GM19467 (cell line): ENCODE data around the gene SPRY4.
"Not testable (repeated sequence)": the region's sequence is repeated elsewhere in the genome, so short reads cannot be mapped to it uniquely, and the experiment has no call there.

ENCODE experiments used
- ATAC-seq: cut with Tn5 transposase; IDR thresholded peaks from one replicate; pipeline ENCODE4 v1.9.1; 2021; ENCODE audit warnings: mild to moderate bottlenecking, moderate library complexity; ENCODE audit not compliant: unreplicated experiment

Gene SPRY4

DNA sequence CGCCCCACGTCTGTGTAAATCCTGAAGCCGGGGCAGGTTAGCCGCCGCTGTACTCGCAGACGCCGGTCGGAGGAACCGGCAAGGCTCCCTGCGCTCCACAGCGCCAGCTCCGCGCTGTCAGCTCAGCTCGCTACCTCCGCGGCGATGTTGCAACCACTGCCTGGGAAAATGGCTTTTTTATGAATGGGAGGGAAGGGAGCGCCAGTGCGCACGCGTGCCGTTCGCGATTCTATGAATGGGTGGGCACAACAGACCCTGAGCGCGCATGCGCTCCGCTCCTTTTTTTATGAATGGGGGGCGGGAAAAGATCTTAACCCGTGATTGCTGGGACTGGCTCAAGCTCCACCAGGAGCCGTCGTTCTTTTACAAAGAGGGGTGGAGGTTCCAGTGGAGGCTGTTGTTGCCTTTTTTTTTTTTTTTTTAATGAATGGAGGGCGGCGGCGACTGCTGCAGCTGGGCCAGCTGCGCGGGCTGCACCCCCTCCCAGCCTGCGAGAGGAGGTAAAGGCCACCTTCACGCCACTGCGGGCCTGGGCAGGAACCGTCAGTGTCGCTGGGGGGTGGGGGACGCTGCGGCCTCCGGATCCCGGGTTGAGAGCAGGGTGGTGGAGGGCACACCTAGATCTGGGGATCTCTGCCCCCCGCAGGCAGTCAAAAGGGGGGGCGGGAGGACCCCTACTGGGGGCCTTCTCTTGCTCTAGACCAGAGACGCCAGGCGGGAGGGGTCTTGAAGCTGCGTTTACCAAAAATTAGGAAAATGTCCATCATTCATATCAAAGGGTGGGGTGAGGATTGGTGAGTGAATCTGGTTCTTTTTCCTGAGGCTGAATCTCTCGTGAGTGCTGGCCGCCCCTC, at the start of gene SPRY4:
Gene SPRY4, minus strand, starts transcription at position 151 of the 854 bp plus-strand sequence. CDS start 9,913 bp downstream, outside the sequence.
- ATAC-seq, result peak; percentile 69

- no peak for ATAC-seq
These were observed 43.7 kb upstream of the SPRY4 start for GRCh38 chr5:142368529-142368928.

DNA sequence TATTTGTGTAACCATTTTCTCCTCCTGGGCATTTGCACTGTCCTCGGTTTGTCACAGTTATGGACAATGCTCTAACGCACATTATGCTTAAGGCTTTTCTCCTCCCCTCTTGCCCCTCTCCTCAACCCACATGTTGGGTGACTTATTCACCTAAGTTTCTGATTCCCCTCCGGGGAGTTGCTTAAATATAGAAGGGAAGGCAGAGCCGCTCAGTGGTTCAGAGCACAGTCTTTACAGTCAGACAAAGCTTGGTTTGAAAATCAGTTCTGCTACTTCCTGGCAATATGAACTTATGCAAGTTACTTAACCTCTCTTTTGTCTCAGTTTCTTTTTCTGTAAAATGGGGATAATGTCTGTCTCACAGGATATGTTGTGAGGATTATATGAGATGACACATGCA, 41.2 kb upstream of the SPRY4 start:
- ATAC-seq, result no peak

DNA sequence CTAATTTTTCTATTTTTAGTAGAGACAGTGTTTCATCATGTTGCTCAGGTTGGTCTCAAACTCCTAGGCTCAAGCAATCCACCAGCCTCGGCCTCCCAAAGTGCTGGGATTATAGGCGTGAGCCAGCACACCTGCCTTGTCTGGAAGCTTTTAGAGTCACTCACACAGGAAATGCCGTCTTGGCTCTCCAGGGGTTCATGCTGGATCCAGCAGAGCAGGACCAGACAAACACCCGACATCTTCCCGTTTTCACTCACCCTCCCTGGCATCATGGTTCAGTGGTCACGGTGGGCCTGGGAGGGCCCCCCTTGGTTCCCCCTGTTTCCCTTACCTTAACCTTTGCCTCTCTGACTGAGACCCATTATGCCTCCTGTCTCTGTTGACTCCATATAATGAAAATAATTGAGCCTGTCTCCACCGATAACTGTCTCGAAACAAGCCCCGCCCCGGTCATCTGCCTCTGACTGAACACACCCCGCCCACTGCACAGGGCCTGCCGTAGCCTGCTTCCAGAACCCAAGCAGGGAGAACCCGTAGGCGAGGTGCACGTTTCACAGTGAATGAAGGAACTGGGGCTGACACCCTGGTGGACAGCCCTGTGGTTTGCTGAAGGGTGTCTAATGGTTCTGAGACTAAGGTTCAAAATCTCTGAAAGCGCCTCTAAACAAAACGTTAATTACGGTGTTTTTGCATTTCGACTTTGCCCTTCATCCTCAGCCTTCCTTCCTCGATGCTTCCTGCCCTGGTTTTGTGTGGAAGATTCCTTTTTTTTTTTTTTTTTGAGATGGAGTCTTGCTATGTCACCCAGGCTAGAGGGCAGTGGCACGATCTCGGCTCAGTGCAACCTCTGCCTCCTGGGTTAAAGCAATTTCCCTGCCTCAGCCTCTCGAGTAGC, 39.7 kb upstream of the SPRY4 start:
- ATAC-seq, result peak; percentile 54

DNA sequence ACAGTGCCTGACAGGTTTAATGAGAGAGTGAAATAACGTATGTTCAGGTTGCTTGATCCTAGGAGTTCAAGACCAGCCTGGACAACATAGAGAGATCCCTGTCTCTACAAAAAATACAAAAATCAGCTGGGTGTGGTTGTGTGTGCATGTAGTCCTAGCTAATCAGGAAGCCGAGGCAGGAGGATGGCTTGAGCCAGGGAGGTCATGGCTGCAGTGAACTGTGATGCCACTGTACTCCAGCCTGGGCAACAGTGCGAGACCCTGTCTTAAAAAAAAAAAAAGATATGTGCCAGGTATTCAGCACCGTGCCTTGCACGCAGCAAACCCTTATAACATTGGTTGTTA, 38.8 kb upstream of the SPRY4 start:
- ATAC-seq, result no peak

GRCh38 chr5:142362193-142362592, 37.4 kb upstream of the SPRY4 start:
- not testable (repeated sequence) for ATAC-seq

DNA sequence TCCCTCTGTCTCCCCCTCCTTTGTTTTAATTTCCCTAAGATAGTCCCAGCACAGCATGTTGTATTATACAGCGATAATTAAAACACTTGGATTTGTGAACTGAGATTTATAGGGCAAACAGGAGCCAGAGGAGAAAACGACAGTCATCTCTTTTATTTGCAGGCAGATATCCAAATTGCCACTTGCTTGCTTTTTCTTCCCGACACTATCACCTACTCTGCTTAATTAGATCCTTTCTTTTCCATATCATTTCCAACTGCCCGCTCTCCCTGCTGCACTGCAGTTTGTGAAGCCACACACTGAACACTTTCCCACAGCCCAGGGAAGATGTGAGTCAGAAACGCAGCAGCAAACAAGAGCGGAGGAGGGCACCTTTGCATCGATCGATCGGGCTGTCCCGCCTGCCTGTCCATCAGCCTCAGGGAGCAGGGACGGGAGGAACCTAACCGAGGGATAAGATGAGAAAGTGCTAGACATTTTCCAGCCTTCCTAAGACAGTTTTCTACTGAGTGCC, 35.8 kb upstream of the SPRY4 start:
- no peak for ATAC-seq

- no peak for ATAC-seq
These were observed 35.3 kb upstream of the SPRY4 start for GRCh38 chr5:142360051-142360498.

GRCh38 chr5:142358648-142359047, 33.8 kb upstream of the SPRY4 start:
- no peak for ATAC-seq

- no peak for ATAC-seq
These were observed 33.3 kb upstream of the SPRY4 start for GRCh38 chr5:142358121-142358520.

DNA sequence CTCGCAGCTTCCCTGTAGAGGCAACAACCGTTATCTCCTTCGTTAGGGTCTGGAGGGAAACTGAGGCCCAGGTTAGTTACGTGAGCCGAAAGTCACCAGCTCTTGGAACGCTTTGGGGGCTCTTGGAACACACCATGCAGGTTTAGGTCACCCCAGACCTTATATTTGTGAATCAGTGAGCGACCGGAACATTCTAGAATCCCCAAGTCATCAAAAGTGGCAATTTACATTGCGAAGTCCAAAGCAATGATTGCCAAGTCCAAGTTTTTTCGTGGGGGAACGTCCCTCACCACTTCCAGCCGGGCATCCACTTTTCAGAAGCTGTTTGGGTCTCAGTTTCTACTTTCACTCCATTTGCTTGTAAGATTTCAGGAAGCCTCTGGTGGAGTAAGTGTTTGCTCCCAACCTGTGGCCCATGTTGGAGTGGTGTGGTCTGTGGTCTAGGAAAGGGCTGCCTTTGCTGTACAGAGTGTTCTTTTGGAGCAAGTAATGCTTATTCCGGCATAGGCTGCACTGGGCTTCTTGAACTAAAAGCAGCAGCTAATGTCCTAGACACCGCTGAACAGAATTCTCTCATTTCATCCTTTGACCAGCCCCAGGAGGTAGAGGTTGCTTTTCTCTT, 32.8 kb upstream of the SPRY4 start:
- ATAC-seq, result no peak

DNA sequence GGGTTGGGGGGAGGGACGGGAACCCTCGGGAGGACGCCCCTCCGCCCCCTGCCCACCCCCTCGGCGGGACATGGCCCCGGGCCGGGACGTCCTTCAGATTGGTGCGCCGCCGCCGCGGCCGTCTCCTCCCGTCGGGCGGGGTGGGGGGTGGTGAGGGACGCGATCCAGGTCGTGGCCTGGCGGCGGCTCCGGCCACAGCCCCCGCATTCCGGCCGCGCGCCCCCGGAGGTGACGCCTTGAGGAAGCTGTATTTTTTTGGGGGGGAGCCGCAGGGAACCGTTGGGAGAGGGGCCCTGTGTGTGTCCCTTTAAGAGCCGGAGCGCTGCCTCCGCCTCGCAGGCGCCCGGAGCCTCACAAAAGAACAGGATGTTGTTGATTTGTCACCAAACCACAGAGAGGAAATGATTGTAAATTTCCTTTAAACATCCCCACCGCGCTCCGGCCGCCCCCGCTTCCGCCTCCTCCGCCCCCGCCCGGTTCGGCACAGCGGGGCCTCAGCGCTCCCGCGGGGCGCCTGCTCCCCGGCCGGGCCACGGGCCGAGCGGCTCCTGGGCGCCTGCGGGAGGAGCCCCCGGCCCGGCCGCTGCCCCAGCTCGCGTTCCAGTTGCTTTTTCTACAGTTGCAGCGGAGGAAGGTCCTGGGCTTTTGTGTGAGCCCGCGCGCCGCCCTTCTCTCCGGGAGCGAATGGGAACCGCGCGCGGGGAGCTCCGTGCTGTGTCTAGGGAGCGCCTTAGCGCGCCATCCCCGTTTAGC, 32.1 kb upstream of the SPRY4 start:
- peak; percentile 88 for ATAC-seq

DNA sequence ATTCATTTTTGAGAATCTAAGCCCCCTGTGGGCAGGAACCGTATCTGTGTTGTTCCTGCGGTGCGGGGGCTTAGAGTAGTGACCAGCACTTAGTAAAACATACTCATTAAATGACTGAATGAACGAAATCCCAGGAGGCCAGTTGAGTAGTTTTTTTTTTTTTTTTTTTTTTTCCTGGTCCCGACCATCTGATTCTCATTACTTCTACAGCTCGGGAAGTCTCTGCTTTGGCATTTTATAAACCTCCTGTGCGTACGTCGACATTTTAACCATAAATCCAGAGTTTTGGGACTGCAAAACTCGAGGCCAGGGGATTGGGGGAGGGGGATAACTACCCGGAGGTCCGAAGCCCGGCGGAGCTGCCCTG, 31.5 kb upstream of the SPRY4 start:
- ATAC-seq, result no peak

DNA sequence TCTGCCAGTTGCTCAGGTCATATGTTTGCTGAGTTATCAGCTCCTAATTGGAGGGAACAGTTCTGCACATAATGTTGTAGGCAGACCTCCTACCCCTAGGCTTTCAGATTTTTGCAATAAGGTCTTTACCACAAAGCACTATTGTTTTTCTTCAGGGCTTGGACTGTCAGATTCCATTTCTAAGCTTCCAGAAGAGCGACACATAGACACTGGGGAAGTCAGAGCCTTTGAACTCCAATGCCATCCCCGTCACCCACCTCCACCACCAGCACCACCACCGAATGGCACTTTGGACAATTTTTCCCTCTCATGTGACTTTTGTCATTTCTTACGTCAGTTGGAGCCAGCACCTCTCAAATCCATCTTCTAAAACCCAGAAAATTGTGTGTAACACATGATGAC, 28.3 kb upstream of the SPRY4 start:
- no peak for ATAC-seq

- no peak for ATAC-seq
These were observed 25.2 kb upstream of the SPRY4 start for GRCh38 chr5:142350021-142350420.

DNA sequence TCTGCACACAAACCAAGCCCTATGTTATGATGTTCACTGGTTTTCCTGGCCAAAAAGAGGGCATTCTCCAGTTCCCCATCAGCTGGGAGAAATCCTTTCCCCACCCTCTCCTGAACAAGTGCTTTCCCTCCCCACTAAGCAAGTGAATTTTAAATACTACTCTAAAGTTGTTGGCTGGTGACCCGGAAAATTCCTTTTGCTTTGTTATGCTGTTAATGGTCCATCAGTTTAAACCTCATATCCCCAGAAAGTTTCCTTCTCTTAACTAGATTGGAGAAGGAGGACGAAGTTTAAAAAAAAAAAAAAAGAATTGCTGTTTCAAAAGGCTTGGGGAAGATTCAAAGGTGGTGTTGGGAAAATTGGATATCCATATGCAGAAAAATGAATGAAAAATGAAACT, 21.9 kb upstream of the SPRY4 start:
- ATAC-seq, result no peak

- ATAC-seq, result not testable (repeated sequence)
These were observed 20.1 kb upstream of the SPRY4 start for GRCh38 chr5:142344915-142345314.

- ATAC-seq, result no peak
These were observed 18.7 kb upstream of the SPRY4 start for GRCh38 chr5:142343531-142343930.

GRCh38 chr5:142342128-142342981, 17.5 kb upstream of the SPRY4 start:
- no peak for ATAC-seq

GRCh38 chr5:142339781-142340180, 15.0 kb upstream of the SPRY4 start:
- no peak for ATAC-seq
